ENCODE data around the gene EYS.
"Not testable (repeated sequence)": the region's sequence is repeated elsewhere in the genome, so short reads cannot be mapped to it uniquely, and the experiment has no call there.

Gene EYS

GRCh38 chr6:63864061-63864460 is 1843.0 kb downstream of the EYS start:
- DNase-seq: no peak

- no peak for DNase-seq
These were observed 1844.4 kb downstream of the EYS start for GRCh38 chr6:63862486-63863198.

GRCh38 chr6:63859528-63859927 is 1847.5 kb downstream of the EYS start:
- no peak for DNase-seq

- DNase-seq: no peak
These were observed 1848.3 kb downstream of the EYS start for GRCh38 chr6:63858691-63859090.

DNA sequence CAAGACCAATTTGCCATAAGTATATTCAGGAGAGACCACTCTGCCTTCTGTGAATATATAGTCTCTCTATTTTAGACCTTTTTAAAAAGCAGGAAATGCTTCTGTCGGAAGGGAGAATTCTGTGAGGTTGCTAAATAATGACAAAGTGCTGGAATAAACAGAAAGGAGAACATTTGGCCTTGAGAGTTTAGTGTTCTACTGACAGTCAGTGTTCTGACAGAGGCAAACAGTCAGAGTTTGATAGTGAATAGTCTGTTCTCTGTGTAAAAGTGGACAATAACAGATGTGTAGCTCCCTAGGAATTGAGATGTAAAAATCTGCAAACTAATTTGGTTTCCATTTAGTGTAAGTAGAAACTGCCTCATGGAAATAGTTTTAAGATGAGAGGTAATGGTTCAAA is 1850.8 kb downstream of the EYS start:
- no peak for DNase-seq

DNA sequence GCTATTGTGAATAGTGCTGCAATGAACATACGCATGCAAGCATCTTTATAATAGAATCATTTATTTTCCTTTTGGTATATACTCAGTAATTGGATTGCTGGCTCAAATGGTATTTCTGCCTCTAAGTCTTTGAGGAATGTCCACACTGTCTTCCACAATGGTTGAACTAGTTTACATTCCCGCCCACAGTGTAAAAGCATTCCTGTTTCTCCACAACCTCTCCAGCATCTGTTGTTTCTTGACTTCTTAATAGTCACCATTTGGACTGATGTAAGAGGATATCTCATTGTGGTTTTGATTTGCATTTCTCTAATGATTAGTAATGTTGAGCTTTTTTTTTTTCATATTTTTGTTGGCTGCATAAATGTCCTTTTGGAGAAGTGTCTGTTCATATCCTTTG is 1862.7 kb downstream of the EYS start:
- no peak for DNase-seq

DNA sequence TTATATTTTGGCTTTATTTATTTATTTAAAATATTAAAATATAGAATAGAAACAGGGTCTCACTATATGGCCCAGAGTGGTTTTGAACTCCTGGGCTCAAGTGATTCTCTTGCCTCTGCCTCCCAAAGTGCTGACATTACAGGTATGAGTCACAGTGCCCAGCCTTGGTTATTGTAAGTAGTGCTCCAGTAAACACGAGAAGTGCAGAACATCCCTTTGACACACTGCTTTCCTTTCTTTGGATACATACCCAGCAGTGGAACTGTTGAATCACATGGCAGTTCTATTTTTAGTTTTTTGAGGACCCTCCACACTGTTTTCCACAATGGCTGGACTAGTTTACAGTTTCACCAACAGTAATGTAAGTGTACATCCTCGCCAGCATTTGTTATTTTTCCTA is 1867.5 kb downstream of the EYS start:
- no peak for DNase-seq

DNA sequence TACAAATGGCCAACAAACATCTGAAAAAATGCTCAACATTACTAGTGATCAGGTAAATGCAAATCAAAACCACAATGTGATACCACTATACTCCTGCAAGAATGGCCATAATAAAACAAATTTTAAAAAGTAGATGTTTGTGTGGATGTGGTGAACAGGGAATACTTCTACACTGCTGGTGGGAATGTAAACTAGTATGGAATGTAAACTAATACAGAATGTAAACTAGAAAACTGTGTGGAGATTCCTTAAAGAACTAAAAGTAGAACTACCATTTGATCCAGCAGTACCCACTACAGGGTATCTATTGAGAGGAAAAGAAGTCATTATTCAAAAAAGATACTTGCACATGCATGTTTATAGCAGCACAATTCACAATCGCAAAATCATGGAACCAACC is 1878.3 kb downstream of the EYS start:
- DNase-seq: not testable (repeated sequence)

DNA sequence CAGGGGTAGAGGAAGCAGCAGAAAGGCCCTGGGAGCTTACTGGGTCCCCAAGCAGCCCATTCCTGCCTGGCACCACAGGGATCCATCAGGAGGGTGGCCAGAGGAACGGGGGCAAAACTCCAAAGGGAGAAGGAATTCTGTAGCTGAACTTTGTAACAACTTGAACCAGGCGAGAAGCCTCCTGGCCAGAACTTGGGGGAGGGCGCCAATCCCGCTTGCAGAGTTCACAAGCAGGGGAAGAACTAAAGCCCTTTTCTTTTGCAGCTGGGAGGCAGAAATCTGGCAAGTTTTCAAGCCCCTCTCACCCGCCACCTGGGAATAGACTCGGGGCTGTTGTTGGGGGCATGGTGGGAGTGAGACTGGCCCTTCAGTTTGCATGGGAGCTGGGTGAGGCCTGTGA is 1882.3 kb downstream of the EYS start:
- no peak for DNase-seq

GRCh38 chr6:63821442-63821841 is 1885.6 kb downstream of the EYS start:
- no peak for DNase-seq

DNA sequence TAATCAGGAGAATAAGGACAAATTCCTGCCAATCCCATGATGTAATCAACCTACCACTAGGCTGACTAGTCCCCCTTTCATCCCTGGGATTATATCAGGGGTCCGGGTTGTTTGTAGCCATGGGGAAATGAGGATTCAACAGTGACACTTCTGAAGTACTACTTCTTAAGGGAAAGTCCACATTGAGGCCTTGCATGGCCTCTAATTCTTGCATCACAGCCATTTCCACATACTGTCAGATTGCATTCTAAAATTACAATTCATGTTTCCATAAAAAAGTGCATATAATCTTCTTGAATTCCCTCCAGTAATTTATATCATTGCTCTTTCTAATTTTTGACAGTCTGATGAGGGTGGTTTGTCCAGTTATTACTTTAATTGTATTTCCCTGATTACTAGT is 1887.2 kb downstream of the EYS start:
- DNase-seq: no peak

DNA sequence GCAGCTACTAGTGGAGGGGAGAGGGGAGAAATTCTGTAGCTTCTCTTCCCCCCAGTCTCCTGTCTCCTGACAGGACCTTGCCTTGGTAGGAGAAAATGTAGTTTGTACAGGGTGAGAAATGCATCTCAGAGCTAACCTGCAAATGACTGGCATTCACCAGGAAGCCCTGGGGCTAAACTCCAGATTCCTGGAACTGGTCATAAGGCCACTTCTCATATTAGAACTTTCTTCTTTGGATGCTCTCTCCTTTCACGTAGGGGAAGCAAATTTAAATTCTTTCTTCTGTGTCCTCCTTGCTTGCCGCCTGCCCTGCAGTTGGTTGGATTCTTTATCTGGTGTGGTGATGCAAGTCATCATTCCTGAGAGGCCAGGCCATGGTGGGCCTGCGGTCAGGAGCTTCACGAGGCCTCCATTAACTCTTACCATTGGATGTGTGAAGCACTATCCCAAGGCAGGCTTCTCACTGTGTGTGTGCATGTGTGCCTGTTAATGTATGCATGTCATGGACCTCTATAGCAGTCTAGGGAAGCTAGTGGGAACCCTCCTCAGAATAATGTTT is 1889.5 kb downstream of the EYS start:
- DNase-seq: no peak

- DNase-seq: no peak
These were observed 1890.0 kb downstream of the EYS start for GRCh38 chr6:63816982-63817436.

- DNase-seq: no peak
These were observed 1890.5 kb downstream of the EYS start for GRCh38 chr6:63816401-63816981.

GRCh38 chr6:63814459-63814858 is 1892.6 kb downstream of the EYS start:
- DNase-seq: no peak

DNA sequence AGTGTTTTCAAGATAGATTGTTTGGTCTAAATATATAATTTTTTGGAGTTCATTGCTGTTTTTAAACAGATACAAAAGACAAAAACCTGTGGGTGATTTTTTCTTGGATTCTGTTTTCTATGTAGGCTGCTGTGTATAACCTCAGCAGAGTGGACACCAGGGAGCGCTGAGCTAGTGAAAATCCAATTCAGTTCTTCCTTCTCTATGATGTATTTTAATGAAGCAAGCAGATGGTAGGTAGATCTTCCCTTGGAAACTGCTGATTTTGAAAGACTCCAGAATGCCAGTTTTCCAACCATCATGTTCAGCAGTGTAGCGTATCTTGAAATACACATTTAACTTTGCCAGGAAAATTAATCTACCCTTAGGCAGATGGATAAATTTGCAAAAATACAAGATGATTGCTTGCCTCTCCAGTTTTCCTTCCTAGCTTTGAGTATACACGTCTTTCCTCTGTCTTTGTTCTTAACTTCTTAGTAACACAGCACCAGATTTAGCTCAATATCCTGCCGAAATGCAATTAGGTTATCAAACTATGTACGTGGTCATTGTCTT is 1893.4 kb downstream of the EYS start:
- no peak for DNase-seq

DNA sequence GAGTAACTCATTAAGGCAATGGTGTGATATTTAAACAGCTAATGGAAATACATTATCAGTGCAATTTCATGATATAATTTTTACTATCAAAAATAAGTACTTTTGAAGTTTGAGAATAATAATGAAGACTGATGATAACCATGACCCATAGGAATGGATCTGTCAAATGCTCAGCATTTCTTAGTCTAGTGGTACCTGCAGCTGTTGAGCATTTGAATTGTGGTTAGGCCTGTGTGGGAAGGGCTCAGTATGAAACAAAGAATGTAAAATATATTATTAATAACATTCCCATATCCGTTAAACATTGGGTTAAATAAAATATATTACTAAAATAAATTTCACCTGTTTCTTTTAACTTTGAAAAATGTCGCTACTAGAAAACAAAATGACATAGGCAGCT is 1898.5 kb downstream of the EYS start:
- DNase-seq: no peak

- DNase-seq: no peak
These were observed 1900.0 kb downstream of the EYS start for GRCh38 chr6:63807056-63807455.

- DNase-seq: no peak
These were observed 1900.5 kb downstream of the EYS start for GRCh38 chr6:63806573-63806913.

DNA sequence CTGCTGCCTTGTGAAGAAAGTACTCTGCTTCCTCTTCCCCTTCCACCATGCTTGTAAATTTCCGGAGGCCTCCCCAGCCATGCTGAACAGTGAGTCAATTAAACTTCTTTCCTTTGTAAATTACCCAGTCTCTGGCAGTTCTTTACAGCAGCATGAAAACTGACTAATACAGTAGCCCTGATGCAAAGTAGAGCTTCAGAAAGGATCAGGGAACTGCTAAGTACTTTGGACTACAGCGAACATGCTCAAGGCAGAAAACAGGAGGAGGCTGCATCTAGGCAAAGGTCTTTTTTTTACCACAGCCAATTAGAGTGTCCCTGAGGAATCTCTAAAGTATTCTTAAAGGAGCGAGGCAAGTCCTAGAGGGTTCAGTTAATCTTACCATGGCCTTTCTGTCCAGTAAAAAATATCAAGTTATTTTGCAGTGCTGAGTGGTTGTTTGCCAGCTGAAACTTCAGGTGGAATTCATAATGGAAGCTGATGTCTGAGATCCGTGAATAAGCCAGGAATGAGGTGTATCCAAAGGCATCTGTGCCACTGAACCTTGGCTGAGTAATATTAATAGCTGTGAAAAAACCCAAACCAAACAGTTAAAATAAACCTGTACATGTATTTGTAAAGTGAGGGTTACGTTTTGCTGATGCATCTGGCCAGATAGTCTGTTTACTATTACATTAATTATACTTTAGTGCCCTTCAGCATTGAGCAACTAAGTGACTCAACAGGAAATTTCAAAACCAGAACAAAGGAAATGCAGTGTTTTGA is 1901.0 kb downstream of the EYS start:
- DNase-seq: no peak

GRCh38 chr6:63805345-63805744 is 1901.7 kb downstream of the EYS start:
- DNase-seq: no peak

DNA sequence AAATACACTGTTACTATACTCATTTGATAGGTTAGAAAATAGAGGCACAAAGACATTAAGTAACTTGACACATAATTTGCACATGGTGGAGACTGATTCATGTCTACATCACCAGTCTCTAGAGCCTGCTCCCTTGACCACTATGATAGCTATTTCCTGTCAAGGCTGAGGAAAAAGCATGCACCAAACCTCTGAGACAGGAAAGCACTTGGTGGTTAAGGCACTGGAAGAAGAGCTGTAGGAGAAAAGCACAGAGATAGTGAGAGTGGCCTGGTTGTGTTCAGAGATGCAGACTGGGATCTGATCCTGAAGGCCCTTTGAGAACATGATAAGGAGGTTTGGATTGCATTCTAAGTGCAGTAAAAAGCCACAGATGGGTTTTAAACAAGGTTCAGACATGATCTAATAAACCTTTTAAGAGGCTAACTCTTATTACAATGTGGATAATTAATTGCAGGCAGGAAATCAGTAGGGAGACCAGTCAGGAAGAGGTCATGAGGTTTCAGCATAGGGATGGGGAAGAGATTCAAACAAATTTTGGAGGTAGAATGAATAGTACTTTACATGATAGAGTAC is 1902.6 kb downstream of the EYS start:
- no peak for DNase-seq

GRCh38 chr6:63803371-63803770 is 1903.7 kb downstream of the EYS start:
- no peak for DNase-seq

Measured in CD4-positive, alpha-beta T cell treated with Interleukin-17A for 1 hour (primary cell).